Transverse colon (tissue), 4 donors: ENCODE data around the gene LSR.

ENCODE experiments used
- POLR2A ChIP-seq: fragments of 450-650 bp; IDR thresholded peaks from one replicate; pipeline ENCODE4 v1.6.1; 2016; ENCODE audit warnings: antibody characterized with exemption, mild to moderate bottlenecking, moderate library complexity
- POLR2AphosphoS5 ChIP-seq, 3 donors: sonication (generic); formaldehyde crosslinking; IDR thresholded peaks; one replicate each; pipeline ENCODE4 v1.6.1; 2016; ENCODE audit warnings: antibody characterized with exemption in 3 of 3
- TF ChIP-seq, protein P1 (sequence below), 5 experiments: fragments of 200-600 bp in 3 of 5; fragments of 450-650 bp in 2 of 5; sonication (generic) in 3 of 5; IDR thresholded peaks; 1 replicate in 2 of 5; 2 replicates in 3 of 5; pipeline ENCODE4 v1.5.1; 2016 to 2017; ENCODE audit warnings: antibody characterized with exemption in 5 of 5, inconsistent platforms in 3 of 5, mild to moderate bottlenecking in 2 of 5, moderate library complexity in 1 of 5

DNA sequence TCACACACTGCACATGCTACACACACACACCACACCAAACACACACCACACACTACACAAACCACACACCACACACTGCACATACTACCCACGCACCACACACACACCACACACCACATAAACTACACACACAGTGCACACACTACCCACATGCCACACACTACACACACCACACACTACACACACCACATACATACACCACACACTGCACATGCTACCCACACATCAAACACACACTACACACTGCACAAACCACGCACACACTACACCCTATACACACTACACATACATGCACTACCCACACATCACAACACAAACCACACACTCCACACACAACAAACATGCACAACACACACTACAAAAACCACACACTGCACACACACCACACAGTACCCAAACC is 49.1 kb downstream of the LSR start:
- TF ChIP-seq POLR2A (no peak), POLR2AphosphoS5 (IDR thresholded peaks at IDR 0.05) (no peak)
- TF ChIP-seq, protein P1, sequence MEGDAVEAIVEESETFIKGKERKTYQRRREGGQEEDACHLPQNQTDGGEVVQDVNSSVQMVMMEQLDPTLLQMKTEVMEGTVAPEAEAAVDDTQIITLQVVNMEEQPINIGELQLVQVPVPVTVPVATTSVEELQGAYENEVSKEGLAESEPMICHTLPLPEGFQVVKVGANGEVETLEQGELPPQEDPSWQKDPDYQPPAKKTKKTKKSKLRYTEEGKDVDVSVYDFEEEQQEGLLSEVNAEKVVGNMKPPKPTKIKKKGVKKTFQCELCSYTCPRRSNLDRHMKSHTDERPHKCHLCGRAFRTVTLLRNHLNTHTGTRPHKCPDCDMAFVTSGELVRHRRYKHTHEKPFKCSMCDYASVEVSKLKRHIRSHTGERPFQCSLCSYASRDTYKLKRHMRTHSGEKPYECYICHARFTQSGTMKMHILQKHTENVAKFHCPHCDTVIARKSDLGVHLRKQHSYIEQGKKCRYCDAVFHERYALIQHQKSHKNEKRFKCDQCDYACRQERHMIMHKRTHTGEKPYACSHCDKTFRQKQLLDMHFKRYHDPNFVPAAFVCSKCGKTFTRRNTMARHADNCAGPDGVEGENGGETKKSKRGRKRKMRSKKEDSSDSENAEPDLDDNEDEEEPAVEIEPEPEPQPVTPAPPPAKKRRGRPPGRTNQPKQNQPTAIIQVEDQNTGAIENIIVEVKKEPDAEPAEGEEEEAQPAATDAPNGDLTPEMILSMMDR (IDR thresholded peaks at IDR 0.05): no peak
